ENCODE measurements around the gene RALGAPA2.

RALGAPA2 gene

GRCh38 chr20:20571068-20571780, 141.2 kb downstream of the RALGAPA2 start:
- Histone ChIP-seq H3K4me1 (no peaks in the 10 kb centered on the region), H4K20me1 (no peaks in the 10 kb centered on the region), H3K36me3 (peaks cover 15% of the 10 kb centered on the region), H3K27me3 (no peaks in the 10 kb centered on the region), H3K9me3 (no peaks in the 10 kb centered on the region), H3K4me2 (no peak overlapping the region), H3K4me3 (no peak overlapping the region), H3K9ac (no peak overlapping the region), H3K27ac (no peak overlapping the region)
- no peak for TF ChIP-seq Cebpa-rat (IDR thresholded peaks at IDR 0.05)

GRCh38 chr20:20568604-20569205, 143.7 kb downstream of the RALGAPA2 start:
- no peak overlapping the region for H3K9ac ChIP-seq
- H3K36me3 ChIP-seq: peaks cover 13% of the 10 kb centered on the region
- no peaks in the 10 kb centered on the region for H4K20me1 ChIP-seq
- H3K27ac ChIP-seq: no peak overlapping the region
- H3K4me3 ChIP-seq: no peak overlapping the region
- no peaks in the 10 kb centered on the region for H3K9me3 ChIP-seq
- H3K4me1 ChIP-seq: no peaks in the 10 kb centered on the region
- TF ChIP-seq Cebpa-rat (IDR thresholded peaks at IDR 0.05): no peak
- no peaks in the 10 kb centered on the region for H3K27me3 ChIP-seq
- H3K4me2 ChIP-seq: no peak overlapping the region

- H3K4me2 ChIP-seq: no peak overlapping the region
- no peak for TF ChIP-seq Cebpa-rat (IDR thresholded peaks at IDR 0.05)
- no peak overlapping the region for H3K9ac ChIP-seq
- H3K27ac ChIP-seq: no peak overlapping the region
- no peaks in the 10 kb centered on the region for H3K27me3 ChIP-seq
- no peaks in the 10 kb centered on the region for H3K9me3 ChIP-seq
- no peak overlapping the region for H3K4me3 ChIP-seq
- H3K4me1 ChIP-seq: no peaks in the 10 kb centered on the region
- H4K20me1 ChIP-seq: no peaks in the 10 kb centered on the region
- peaks cover 13% of the 10 kb centered on the region for H3K36me3 ChIP-seq
Measured at GRCh38 chr20:20567712-20568111, 144.7 kb downstream of the RALGAPA2 start.

GRCh38 chr20:20566516-20566915, 145.9 kb downstream of the RALGAPA2 start:
- Histone ChIP-seq H3K9ac (no peak overlapping the region), H3K4me3 (no peak overlapping the region), H4K20me1 (no peaks in the 10 kb centered on the region), H3K27me3 (no peaks in the 10 kb centered on the region), H3K4me2 (no peak overlapping the region), H3K27ac (no peak overlapping the region), H3K36me3 (peaks cover 10% of the 10 kb centered on the region; the same call in 1 of the 2 replicates), H3K9me3 (no peaks in the 10 kb centered on the region), H3K4me1 (no peaks in the 10 kb centered on the region)
- TF ChIP-seq Cebpa-rat (IDR thresholded peaks at IDR 0.05): no peak

GRCh38 chr20:20564279-20564678, 148.2 kb downstream of the RALGAPA2 start:
- Histone ChIP-seq H3K4me1 (no peaks in the 10 kb centered on the region), H3K9me3 (no peaks in the 10 kb centered on the region)

GRCh38 chr20:20562507-20562906, 149.9 kb downstream of the RALGAPA2 start:
- H3K9ac ChIP-seq: no peak overlapping the region
- no peak overlapping the region for H3K4me2 ChIP-seq
- H3K27me3 ChIP-seq: no peaks in the 10 kb centered on the region
- H4K20me1 ChIP-seq: no peaks in the 10 kb centered on the region
- no peak overlapping the region for H3K27ac ChIP-seq
- H3K4me3 ChIP-seq: no peak overlapping the region
- H3K36me3 ChIP-seq: peaks cover 6% of the 10 kb centered on the region; the same call in 1 of the 2 replicates
- no peaks in the 10 kb centered on the region for H3K9me3 ChIP-seq
- H3K4me1 ChIP-seq: no peaks in the 10 kb centered on the region
- TF ChIP-seq Cebpa-rat (IDR thresholded peaks at IDR 0.05): no peak

More at GRCh38 chr20:20564279-20564678, 148.2 kb downstream of the RALGAPA2 start:
- no peak overlapping the region for H3K27ac ChIP-seq
- no peak overlapping the region for H3K4me2 ChIP-seq
- no peak overlapping the region for H3K4me3 ChIP-seq
- no peak for TF ChIP-seq Cebpa-rat (IDR thresholded peaks at IDR 0.05)
- no peak overlapping the region for H3K9ac ChIP-seq
- H4K20me1 ChIP-seq: no peaks in the 10 kb centered on the region
- H3K36me3 ChIP-seq: peaks cover 6% of the 10 kb centered on the region; the same call in 1 of the 2 replicates
- no peaks in the 10 kb centered on the region for H3K27me3 ChIP-seq

GRCh38 chr20:20561841-20562240, 150.6 kb downstream of the RALGAPA2 start:
- no peak for TF ChIP-seq Cebpa-rat (IDR thresholded peaks at IDR 0.05)
- Histone ChIP-seq H3K27me3 (no peaks in the 10 kb centered on the region), H3K9ac (no peak overlapping the region), H3K36me3 (peaks cover 6% of the 10 kb centered on the region; the same call in 1 of the 2 replicates), H4K20me1 (no peaks in the 10 kb centered on the region), H3K27ac (no peak overlapping the region), H3K4me1 (no peaks in the 10 kb centered on the region), H3K4me2 (no peak overlapping the region), H3K4me3 (no peak overlapping the region), H3K9me3 (no peaks in the 10 kb centered on the region)

- H3K9ac ChIP-seq: no peak overlapping the region
- H3K36me3 ChIP-seq: peaks cover 8% of the 10 kb centered on the region; the same call in 1 of the 2 replicates
- TF ChIP-seq Cebpa-rat (IDR thresholded peaks at IDR 0.05): no peak
- no peak overlapping the region for H3K4me3 ChIP-seq
- H3K27ac ChIP-seq: no peak overlapping the region
- no peaks in the 10 kb centered on the region for H3K27me3 ChIP-seq
- H3K9me3 ChIP-seq: no peaks in the 10 kb centered on the region
- no peaks in the 10 kb centered on the region for H3K4me1 ChIP-seq
- no peak overlapping the region for H3K4me2 ChIP-seq
- no peaks in the 10 kb centered on the region for H4K20me1 ChIP-seq
Measured at GRCh38 chr20:20561172-20561571, 151.3 kb downstream of the RALGAPA2 start.

GRCh38 chr20:20557406-20557805, 155.0 kb downstream of the RALGAPA2 start:
- no peak for TF ChIP-seq Cebpa-rat (IDR thresholded peaks at IDR 0.05)
- Histone ChIP-seq H3K4me3 (no peak overlapping the region), H3K9me3 (no peaks in the 10 kb centered on the region; the same call in 1 of the 2 replicates), H3K27me3 (no peaks in the 10 kb centered on the region), H4K20me1 (no peaks in the 10 kb centered on the region), H3K9ac (no peak overlapping the region), H3K4me2 (no peak overlapping the region), H3K4me1 (no peaks in the 10 kb centered on the region), H3K27ac (no peak overlapping the region), H3K36me3 (peaks cover 12% of the 10 kb centered on the region)

GRCh38 chr20:20555838-20556237, 156.6 kb downstream of the RALGAPA2 start:
- Histone ChIP-seq H3K27ac (no peak overlapping the region), H3K9me3 (no peaks in the 10 kb centered on the region; the same call in 1 of the 2 replicates), H4K20me1 (no peaks in the 10 kb centered on the region), H3K9ac (no peak overlapping the region), H3K27me3 (no peaks in the 10 kb centered on the region), H3K4me3 (no peak overlapping the region), H3K36me3 (peaks cover 12% of the 10 kb centered on the region), H3K4me1 (no peaks in the 10 kb centered on the region), H3K4me2 (no peak overlapping the region)
- no peak for TF ChIP-seq Cebpa-rat (IDR thresholded peaks at IDR 0.05)
